ENCODE results near the gene DDX41.
"Not testable (repeated sequence)": the region's sequence is repeated elsewhere in the genome, so short reads cannot be mapped to it uniquely, and the experiment has no call there.

Gene DDX41

GRCh38 chr5:177537389-177538361 lies 20.9 kb upstream of the DDX41 start:
- DNase-seq, result no peak

GRCh38 chr5:177536386-177536785 lies 19.6 kb upstream of the DDX41 start:
- no peak for DNase-seq

GRCh38 chr5:177535125-177535524 lies 18.4 kb upstream of the DDX41 start:
- no peak for DNase-seq

GRCh38 chr5:177534433-177534832 lies 17.7 kb upstream of the DDX41 start:
- DNase-seq, result not testable (repeated sequence)

- DNase-seq, result no peak
Observed at GRCh38 chr5:177531209-177531940, 14.6 kb upstream of the DDX41 start.

GRCh38 chr5:177530638-177531037 lies 13.9 kb upstream of the DDX41 start:
- no peak for DNase-seq

GRCh38 chr5:177529247-177530203 lies 12.8 kb upstream of the DDX41 start:
- DNase-seq, result no peak

- no peak for DNase-seq
Observed at GRCh38 chr5:177528631-177529030, 11.9 kb upstream of the DDX41 start.

GRCh38 chr5:177527595-177527994 lies 10.8 kb upstream of the DDX41 start:
- no peak for DNase-seq

GRCh38 chr5:177526791-177527190 lies 10.0 kb upstream of the DDX41 start:
- no peak for DNase-seq

GRCh38 chr5:177526191-177526590 lies 9.4 kb upstream of the DDX41 start:
- no peak for DNase-seq

GRCh38 chr5:177524941-177525655 lies 8.3 kb upstream of the DDX41 start:
- no peak for DNase-seq

- DNase-seq, result no peak
Observed at GRCh38 chr5:177524539-177524900, 7.8 kb upstream of the DDX41 start.

GRCh38 chr5:177523711-177524538 lies 7.2 kb upstream of the DDX41 start:
- DNase-seq, result no peak

- DNase-seq, result no peak
Observed at GRCh38 chr5:177520916-177521513, 4.3 kb upstream of the DDX41 start.

- DNase-seq, result no peak
Observed at GRCh38 chr5:177520271-177520670, 3.5 kb upstream of the DDX41 start.

- DNase-seq, result no peak
Observed at GRCh38 chr5:177519463-177520235, 2.9 kb upstream of the DDX41 start.

GRCh38 chr5:177515580-177515979 lies 1.2 kb downstream of the DDX41 start:
- no peak for DNase-seq

GRCh38 chr5:177514541-177514940 lies 2.2 kb downstream of the DDX41 start:
- DNase-seq, result no peak

GRCh38 chr5:177513500-177513899 lies 3.3 kb downstream of the DDX41 start:
- DNase-seq, result no peak
